ENCODE measurements around the gene GRHPR. TPM values are rescaled to one million over a fixed set of nuclear protein-coding genes. Genes with fewer than 3 reads are reported as not detected.

The GRHPR gene
- total RNA-seq, 1 donor from 2014 or later: 88.1 TPM

DNA sequence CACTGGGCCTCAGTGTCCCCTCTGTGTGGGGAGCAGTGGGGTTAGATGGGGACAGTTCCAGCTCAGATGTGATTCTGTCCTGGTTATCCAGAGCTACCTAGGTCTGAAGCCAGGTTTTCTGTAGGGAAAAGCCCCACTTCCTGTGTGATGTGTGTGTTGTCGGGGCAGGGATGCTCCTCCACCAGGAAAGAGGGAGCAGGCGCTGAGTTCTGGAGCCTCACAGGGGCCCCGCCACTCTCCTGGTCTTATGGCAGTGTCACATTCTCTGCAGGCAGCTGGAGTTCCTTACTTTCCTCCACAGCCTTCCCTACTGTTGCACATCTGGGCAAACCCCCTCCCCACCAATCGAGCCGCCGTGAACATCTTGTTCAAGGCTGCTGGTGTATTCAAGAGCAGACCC lies 39.1 kb upstream of the GRHPR start:
- DNase-seq (ENCODE audit: low read depth) (no peak), FAIRE-seq (no peak)
- Mint-ChIP-seq H3K9me3 (ENCODE audit: unreplicated experiment) (peaks cover 7% of the 10 kb centered on the region), H3K36me3 (ENCODE audit: low read depth, unreplicated experiment) (peaks cover 2% of the 10 kb centered on the region), H3K4me3 (ENCODE audit: unreplicated experiment) (no peak overlapping the region), H3K27ac (ENCODE audit: unreplicated experiment) (no peak overlapping the region), H3K4me1 (ENCODE audit: low read depth, unreplicated experiment) (no peaks in the 10 kb centered on the region), H3K27me3 (ENCODE audit: low read depth, unreplicated experiment) (peaks cover 35% of the 10 kb centered on the region)
- no peaks in the 10 kb centered on the region for H3K4me1 ChIP-seq (ENCODE audit: insufficient read depth, low read length)
- no peak overlapping the region for H2AFZ ChIP-seq (ENCODE audit: low read depth, low read length)
- H3K4me3 ChIP-seq (ENCODE audit: insufficient read depth, low read depth, low read length): no peak overlapping the region
- no peaks in the 10 kb centered on the region for H3K79me2 ChIP-seq (ENCODE audit: insufficient read depth, low read length)
- TF ChIP-seq, protein P1, sequence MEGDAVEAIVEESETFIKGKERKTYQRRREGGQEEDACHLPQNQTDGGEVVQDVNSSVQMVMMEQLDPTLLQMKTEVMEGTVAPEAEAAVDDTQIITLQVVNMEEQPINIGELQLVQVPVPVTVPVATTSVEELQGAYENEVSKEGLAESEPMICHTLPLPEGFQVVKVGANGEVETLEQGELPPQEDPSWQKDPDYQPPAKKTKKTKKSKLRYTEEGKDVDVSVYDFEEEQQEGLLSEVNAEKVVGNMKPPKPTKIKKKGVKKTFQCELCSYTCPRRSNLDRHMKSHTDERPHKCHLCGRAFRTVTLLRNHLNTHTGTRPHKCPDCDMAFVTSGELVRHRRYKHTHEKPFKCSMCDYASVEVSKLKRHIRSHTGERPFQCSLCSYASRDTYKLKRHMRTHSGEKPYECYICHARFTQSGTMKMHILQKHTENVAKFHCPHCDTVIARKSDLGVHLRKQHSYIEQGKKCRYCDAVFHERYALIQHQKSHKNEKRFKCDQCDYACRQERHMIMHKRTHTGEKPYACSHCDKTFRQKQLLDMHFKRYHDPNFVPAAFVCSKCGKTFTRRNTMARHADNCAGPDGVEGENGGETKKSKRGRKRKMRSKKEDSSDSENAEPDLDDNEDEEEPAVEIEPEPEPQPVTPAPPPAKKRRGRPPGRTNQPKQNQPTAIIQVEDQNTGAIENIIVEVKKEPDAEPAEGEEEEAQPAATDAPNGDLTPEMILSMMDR (IDR thresholded peaks at IDR 0.05; ENCODE audit: insufficient read depth, low read depth, low read length): no peak
- no peak for TF ChIP-seq EZH2 (IDR thresholded peaks at IDR 0.05; ENCODE audit: insufficient read depth, low read length)
- no peaks in the 10 kb centered on the region for H3K9me3 ChIP-seq (ENCODE audit: insufficient read depth, low read depth, low read length)
- no peaks in the 10 kb centered on the region for H3K36me3 ChIP-seq (ENCODE audit: insufficient read depth, low read length)
- H3K4me2 ChIP-seq (ENCODE audit: low read length): no peak overlapping the region
- H3K27me3 ChIP-seq (ENCODE audit: insufficient read depth, low read length): no peaks in the 10 kb centered on the region
- no peak overlapping the region for H3K9ac ChIP-seq (ENCODE audit: low read length)
- H3K27ac ChIP-seq (ENCODE audit: low read depth, low read length): no peak overlapping the region
- H4K20me1 ChIP-seq (ENCODE audit: insufficient read depth, low read length): no peaks in the 10 kb centered on the region

DNA sequence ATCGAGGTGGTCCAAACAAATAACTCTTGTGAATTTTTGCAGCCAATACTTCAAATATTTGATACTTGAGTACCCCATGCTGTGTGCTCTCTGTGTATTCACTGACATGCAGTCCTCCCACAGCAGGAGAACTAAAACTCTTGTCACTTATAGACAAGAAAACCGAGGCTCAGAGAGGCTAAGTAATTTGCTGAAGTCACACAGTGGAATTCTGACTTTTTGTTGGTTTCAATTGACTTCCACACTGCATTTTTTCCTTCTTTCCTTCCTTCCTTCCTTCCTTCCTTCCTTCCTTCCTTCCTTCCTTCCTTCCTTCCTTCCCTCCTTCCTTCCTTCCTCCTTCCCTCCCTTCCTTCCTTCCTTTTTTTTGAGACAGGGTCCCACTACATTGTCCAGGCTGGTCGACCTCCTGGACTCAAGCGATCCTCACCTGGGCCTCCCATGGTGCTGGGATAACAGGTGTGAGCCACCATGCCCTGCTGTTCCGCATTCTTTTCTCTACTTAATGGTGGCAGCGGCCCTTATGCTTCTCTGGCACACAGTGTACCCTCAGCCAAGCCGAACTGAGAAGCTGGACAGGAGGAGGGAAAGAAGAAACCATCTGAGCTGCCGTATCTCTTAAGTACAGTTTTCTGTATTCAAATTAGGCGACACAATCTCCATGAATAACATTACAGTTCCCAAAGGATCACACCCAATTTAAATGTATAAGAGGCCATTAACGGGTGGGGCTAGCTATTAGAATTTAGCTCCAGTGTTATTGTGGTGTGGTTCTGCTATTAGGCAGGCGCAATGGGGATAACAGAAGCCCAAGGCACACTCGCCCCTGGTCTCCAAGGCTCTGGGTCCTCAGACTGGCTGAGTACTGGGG lies 38.4 kb upstream of the GRHPR start:
- FAIRE-seq (no peak), DNase-seq (ENCODE audit: low read depth) (no peak)
- Histone ChIP-seq H2AFZ (ENCODE audit: low read depth, low read length) (no peak overlapping the region), H3K27ac (ENCODE audit: low read depth, low read length) (no peak overlapping the region), H3K27me3 (ENCODE audit: insufficient read depth, low read length) (peaks cover 3% of the 10 kb centered on the region), H4K20me1 (ENCODE audit: insufficient read depth, low read length) (no peaks in the 10 kb centered on the region), H3K4me3 (ENCODE audit: insufficient read depth, low read depth, low read length) (no peak overlapping the region), H3K4me2 (ENCODE audit: low read length) (no peak overlapping the region), H3K9ac (ENCODE audit: low read length) (no peak overlapping the region), H3K79me2 (ENCODE audit: insufficient read depth, low read length) (no peaks in the 10 kb centered on the region), H3K36me3 (ENCODE audit: insufficient read depth, low read length) (no peaks in the 10 kb centered on the region), H3K4me1 (ENCODE audit: insufficient read depth, low read length) (no peaks in the 10 kb centered on the region), H3K9me3 (ENCODE audit: insufficient read depth, low read depth, low read length) (no peaks in the 10 kb centered on the region)
- Mint-ChIP-seq H3K4me3 (ENCODE audit: unreplicated experiment) (no peak overlapping the region), H3K27ac (ENCODE audit: unreplicated experiment) (no peak overlapping the region), H3K27me3 (ENCODE audit: low read depth, unreplicated experiment) (peaks cover 33% of the 10 kb centered on the region), H3K9me3 (ENCODE audit: unreplicated experiment) (peaks cover 7% of the 10 kb centered on the region), H3K36me3 (ENCODE audit: low read depth, unreplicated experiment) (peaks cover 2% of the 10 kb centered on the region), H3K4me1 (ENCODE audit: low read depth, unreplicated experiment) (no peaks in the 10 kb centered on the region)
- TF ChIP-seq, protein P1 (IDR thresholded peaks at IDR 0.05; ENCODE audit: insufficient read depth, low read depth, low read length): no peak

DNA sequence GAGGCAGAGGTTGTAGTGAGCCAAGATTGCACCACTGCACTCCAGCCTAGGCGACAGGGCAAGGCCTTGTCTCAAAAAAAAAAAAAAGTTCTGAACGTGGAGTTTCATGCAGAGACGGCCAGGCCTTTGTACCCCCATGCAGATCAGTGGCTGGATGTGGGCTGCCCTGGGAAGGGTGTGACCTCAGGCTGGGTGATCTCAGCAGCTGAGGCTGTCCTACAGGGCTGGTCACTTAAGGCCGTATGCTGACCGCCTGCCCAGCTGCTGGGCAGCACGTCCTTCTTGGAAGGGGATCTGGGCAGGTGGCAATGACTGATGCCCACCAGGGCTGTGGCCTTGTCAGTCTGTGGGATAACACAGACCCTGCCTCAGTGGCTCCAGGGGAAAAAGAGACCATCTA lies 37.2 kb upstream of the GRHPR start:
- Mint-ChIP-seq H3K36me3 (ENCODE audit: low read depth, unreplicated experiment) (peaks cover 2% of the 10 kb centered on the region), H3K9me3 (ENCODE audit: unreplicated experiment) (peaks cover 7% of the 10 kb centered on the region), H3K4me1 (ENCODE audit: low read depth, unreplicated experiment) (no peaks in the 10 kb centered on the region), H3K4me3 (ENCODE audit: unreplicated experiment) (no peak overlapping the region), H3K27ac (ENCODE audit: unreplicated experiment) (no peak overlapping the region), H3K27me3 (ENCODE audit: low read depth, unreplicated experiment) (peaks cover 30% of the 10 kb centered on the region)
- DNase-seq (ENCODE audit: low read depth): no peak
- H3K27me3 ChIP-seq (ENCODE audit: insufficient read depth, low read length): peaks cover 3% of the 10 kb centered on the region
- H3K27ac ChIP-seq (ENCODE audit: low read depth, low read length): no peak overlapping the region
- FAIRE-seq: no peak
- H3K4me1 ChIP-seq (ENCODE audit: insufficient read depth, low read length): no peaks in the 10 kb centered on the region
- H4K20me1 ChIP-seq (ENCODE audit: insufficient read depth, low read length): no peaks in the 10 kb centered on the region
- no peak overlapping the region for H3K4me2 ChIP-seq (ENCODE audit: low read length)
- no peak overlapping the region for H2AFZ ChIP-seq (ENCODE audit: low read depth, low read length)
- no peak overlapping the region for H3K4me3 ChIP-seq (ENCODE audit: insufficient read depth, low read depth, low read length)
- H3K79me2 ChIP-seq (ENCODE audit: insufficient read depth, low read length): no peaks in the 10 kb centered on the region
- no peaks in the 10 kb centered on the region for H3K36me3 ChIP-seq (ENCODE audit: insufficient read depth, low read length)
- H3K9ac ChIP-seq (ENCODE audit: low read length): no peak overlapping the region
- TF ChIP-seq, protein P1 (IDR thresholded peaks at IDR 0.05; ENCODE audit: insufficient read depth, low read depth, low read length): no peak
- TF ChIP-seq EZH2 (IDR thresholded peaks at IDR 0.05; ENCODE audit: insufficient read depth, low read length): no peak
- no peaks in the 10 kb centered on the region for H3K9me3 ChIP-seq (ENCODE audit: insufficient read depth, low read depth, low read length)

Data from astrocyte (in vitro differentiated cells and primary cell).